HL-60 (cell line): ENCODE data around the gene CACNA1I.

Experiments
- DNase-seq, 2 experiments: peaks; one replicate each; pipeline ENCODE4 v3.0.0-alpha.2; 2010 to 2020; ENCODE audit warnings: low read depth in 1 of 2, low spot score in 1 of 2
- H3K27ac ChIP-seq: fragments of 250-450 bp; sonication (Bioruptor Pico); replicated peaks from 2 replicates; pipeline ENCODE4 v1.5.1; 2020; ENCODE audit warnings: mild to moderate bottlenecking, moderate library complexity
- H3K27me3 ChIP-seq: fragments of 250-450 bp; sonication (Bioruptor Pico); 2 replicates; pipeline ENCODE4 v1.5.1; 2021; ENCODE audit warnings: mild to moderate bottlenecking, moderate library complexity; ENCODE audit not compliant: insufficient read depth, poor library complexity, severe bottlenecking
- H3K4me3 ChIP-seq: replicated peaks from 2 replicates; pipeline ENCODE4 v1.5.1; 2011; ENCODE audit warnings: mild to moderate bottlenecking, control low read depth, low read length; ENCODE audit not compliant: insufficient read depth
- CTCF ChIP-seq: IDR thresholded peaks from one replicate; pipeline ENCODE4 v1.5.1; 2011; ENCODE audit warnings: low read length, control low read depth, inconsistent platforms; ENCODE audit not compliant: insufficient read depth
- GABPA ChIP-seq: IDR thresholded peaks from 2 replicates; pipeline ENCODE4 v1.6.1; 2012; ENCODE audit warnings: low read depth
- POLR2AphosphoS5 ChIP-seq: IDR thresholded peaks from 2 replicates; pipeline ENCODE4 v1.6.1; 2012; ENCODE audit warnings: low read depth
- SPI1 ChIP-seq: IDR thresholded peaks from 2 replicates; pipeline ENCODE4 v1.6.1; 2012; ENCODE audit warnings: low read depth, mild to moderate bottlenecking, borderline replicate concordance
- TF ChIP-seq, protein P1 (sequence below): IDR thresholded peaks from 2 replicates; pipeline ENCODE4 v1.6.1; 2012; ENCODE audit warnings: low read depth; ENCODE audit not compliant: insufficient replicate concordance

CACNA1I gene

DNA sequence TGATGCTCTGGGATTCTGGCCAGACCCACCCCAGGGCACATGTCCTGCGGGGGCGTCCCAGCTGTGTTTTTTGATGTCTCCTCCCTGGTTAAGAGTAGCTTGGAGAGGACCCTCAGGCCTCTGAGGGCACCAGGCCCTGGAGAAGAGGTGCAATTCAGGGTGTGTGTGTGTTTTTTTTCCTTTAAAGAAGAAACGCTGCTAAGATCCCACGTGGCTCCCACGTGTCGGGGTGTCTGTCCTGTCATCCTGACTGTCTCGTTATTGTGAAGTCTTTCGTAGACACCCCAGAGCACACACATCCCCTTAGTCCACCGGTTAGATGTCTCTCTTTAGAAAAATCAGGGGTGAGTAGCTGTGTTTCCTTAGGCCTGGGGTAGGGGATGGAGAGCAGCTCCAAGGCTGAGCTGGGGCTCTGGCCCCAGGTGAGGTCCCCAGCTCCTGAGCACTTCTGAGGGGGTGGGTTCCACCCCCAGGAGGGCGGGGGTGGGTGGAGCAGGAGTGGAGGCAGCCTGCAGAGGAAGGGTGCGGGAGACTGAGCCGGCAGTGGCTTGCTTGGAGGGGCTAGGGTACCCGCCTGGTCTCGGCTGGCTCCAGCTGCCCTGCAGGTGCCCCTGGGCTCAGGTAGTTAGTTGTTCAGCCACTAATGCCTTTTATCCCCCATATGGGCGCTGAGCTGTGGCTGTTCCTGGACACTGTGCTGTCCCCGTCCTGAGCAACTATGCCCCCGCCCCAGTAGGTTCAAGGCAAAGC lies 116.4 kb downstream of the CACNA1I start:
- no peak for DNase-seq
- Histone ChIP-seq H3K27ac (no peak overlapping the region), H3K27me3 (peaks cover 16% of the 10 kb centered on the region), H3K4me3 (no peak overlapping the region)
- TF ChIP-seq CTCF (no peak), GABPA (no peak), POLR2AphosphoS5 (no peak), SPI1 (no peak)
- TF ChIP-seq, protein P1, sequence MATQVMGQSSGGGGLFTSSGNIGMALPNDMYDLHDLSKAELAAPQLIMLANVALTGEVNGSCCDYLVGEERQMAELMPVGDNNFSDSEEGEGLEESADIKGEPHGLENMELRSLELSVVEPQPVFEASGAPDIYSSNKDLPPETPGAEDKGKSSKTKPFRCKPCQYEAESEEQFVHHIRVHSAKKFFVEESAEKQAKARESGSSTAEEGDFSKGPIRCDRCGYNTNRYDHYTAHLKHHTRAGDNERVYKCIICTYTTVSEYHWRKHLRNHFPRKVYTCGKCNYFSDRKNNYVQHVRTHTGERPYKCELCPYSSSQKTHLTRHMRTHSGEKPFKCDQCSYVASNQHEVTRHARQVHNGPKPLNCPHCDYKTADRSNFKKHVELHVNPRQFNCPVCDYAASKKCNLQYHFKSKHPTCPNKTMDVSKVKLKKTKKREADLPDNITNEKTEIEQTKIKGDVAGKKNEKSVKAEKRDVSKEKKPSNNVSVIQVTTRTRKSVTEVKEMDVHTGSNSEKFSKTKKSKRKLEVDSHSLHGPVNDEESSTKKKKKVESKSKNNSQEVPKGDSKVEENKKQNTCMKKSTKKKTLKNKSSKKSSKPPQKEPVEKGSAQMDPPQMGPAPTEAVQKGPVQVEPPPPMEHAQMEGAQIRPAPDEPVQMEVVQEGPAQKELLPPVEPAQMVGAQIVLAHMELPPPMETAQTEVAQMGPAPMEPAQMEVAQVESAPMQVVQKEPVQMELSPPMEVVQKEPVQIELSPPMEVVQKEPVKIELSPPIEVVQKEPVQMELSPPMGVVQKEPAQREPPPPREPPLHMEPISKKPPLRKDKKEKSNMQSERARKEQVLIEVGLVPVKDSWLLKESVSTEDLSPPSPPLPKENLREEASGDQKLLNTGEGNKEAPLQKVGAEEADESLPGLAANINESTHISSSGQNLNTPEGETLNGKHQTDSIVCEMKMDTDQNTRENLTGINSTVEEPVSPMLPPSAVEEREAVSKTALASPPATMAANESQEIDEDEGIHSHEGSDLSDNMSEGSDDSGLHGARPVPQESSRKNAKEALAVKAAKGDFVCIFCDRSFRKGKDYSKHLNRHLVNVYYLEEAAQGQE = no peak

- peaks cover 16% of the 10 kb centered on the region for H3K27me3 ChIP-seq
- TF ChIP-seq, protein P1 = no peak
- TF ChIP-seq SPI1 (no peak), GABPA (no peak), POLR2AphosphoS5 (no peak), CTCF (no peak)
- DNase-seq = no peak
- H3K27ac ChIP-seq = no peak overlapping the region
- H3K4me3 ChIP-seq = no peak overlapping the region
Observed at GRCh38 chr22:39688186-39688785, 117.7 kb downstream of the CACNA1I start.

- DNase-seq = no peak
Observed at GRCh38 chr22:39689421-39689820, 118.9 kb downstream of the CACNA1I start.

More at GRCh38 chr22:39689421-39689820, 118.9 kb downstream of the CACNA1I start:
- Histone ChIP-seq H3K27ac (no peak overlapping the region), H3K4me3 (no peak overlapping the region), H3K27me3 (peaks cover 13% of the 10 kb centered on the region)
- no peak for TF ChIP-seq SPI1
- TF ChIP-seq GABPA = no peak
- no peak for TF ChIP-seq POLR2AphosphoS5
- TF ChIP-seq CTCF = no peak
- TF ChIP-seq, protein P1 = no peak
